Thoracic aorta (tissue), 2 donors: ENCODE data around the gene PEAK1. TPM values are rescaled to one million over a fixed set of nuclear protein-coding genes. Genes with fewer than 3 reads are reported as not detected.
"Not testable (repeated sequence)": the region's sequence is repeated elsewhere in the genome, so short reads cannot be mapped to it uniquely, and the experiment has no call there.

Experiments used
- ATAC-seq: fragments of 150-250 bp; one replicate; pipeline ENCODE4 v1.8.0; 2017; ENCODE audit warnings: low read depth; ENCODE audit not compliant: insufficient number of reproducible peaks, low FRiP score
- DNase-seq: peaks from one replicate; pipeline ENCODE4 v3.0.0-alpha.2; 2020; ENCODE audit warnings: low spot score
- H3K27ac ChIP-seq, 2 donors: fragments of 200-600 bp; sonication (generic); 1 replicate in 1 of 2; 2 replicates in 1 of 2; pipeline ENCODE4 v1.5.1; 2016; ENCODE audit warnings: mild to moderate bottlenecking in 2 of 2, moderate library complexity in 2 of 2
- H3K27me3 ChIP-seq: fragments of 200-600 bp; sonication (generic); replicated peaks from 2 replicates; pipeline ENCODE4 v1.6.0; 2016; ENCODE audit warnings: mild to moderate bottlenecking; ENCODE audit not compliant: insufficient read depth
- H3K36me3 ChIP-seq: fragments of 200-600 bp; sonication (generic); one replicate; pipeline ENCODE4 v1.5.1; 2016
- H3K4me1 ChIP-seq, 2 donors: fragments of 200-600 bp; sonication (generic); 1 replicate in 1 of 2; 2 replicates in 1 of 2; pipeline versions ENCODE4 v1.5.1 to v1.6.0; 2016; ENCODE audit warnings: low read depth in 2 of 2, mild to moderate bottlenecking in 1 of 2; ENCODE audit not compliant: control insufficient read depth in 1 of 2
- H3K4me3 ChIP-seq: fragments of 200-600 bp; sonication (generic); 2 replicates; pipeline ENCODE4 v1.5.1; 2016; ENCODE audit warnings: mild to moderate bottlenecking
- H3K9me3 ChIP-seq: fragments of 200-600 bp; sonication (generic); 2 replicates; pipeline ENCODE4 v1.5.1; 2016
- total RNA-seq, 2 donors: library from RNA; depleted of rRNA; stranded (reverse); fragments of >200 nt; gene quantifications; one replicate each; pipeline versions ENCODE4 v1.1.0 to v1.2.3, GENCODE V29; 2016
- TF ChIP-seq, protein P1 (sequence below): fragments of 200-600 bp; sonication (generic); IDR thresholded peaks from one replicate; pipeline ENCODE4 v1.5.1; 2019; ENCODE audit warnings: antibody characterized with exemption

The PEAK1 gene
- total RNA-seq, 2 donors from 2014 or later: 94.2 to 95.9 TPM

GRCh38 chr15:77181305-77182074 is 238.4 kb downstream of the PEAK1 start:
- DNase-seq: no peak
- no peaks in the 10 kb centered on the region for H3K36me3 ChIP-seq
- no peak overlapping the region for H3K27ac ChIP-seq
- no peaks in the 10 kb centered on the region for H3K9me3 ChIP-seq
- TF ChIP-seq, protein P1, sequence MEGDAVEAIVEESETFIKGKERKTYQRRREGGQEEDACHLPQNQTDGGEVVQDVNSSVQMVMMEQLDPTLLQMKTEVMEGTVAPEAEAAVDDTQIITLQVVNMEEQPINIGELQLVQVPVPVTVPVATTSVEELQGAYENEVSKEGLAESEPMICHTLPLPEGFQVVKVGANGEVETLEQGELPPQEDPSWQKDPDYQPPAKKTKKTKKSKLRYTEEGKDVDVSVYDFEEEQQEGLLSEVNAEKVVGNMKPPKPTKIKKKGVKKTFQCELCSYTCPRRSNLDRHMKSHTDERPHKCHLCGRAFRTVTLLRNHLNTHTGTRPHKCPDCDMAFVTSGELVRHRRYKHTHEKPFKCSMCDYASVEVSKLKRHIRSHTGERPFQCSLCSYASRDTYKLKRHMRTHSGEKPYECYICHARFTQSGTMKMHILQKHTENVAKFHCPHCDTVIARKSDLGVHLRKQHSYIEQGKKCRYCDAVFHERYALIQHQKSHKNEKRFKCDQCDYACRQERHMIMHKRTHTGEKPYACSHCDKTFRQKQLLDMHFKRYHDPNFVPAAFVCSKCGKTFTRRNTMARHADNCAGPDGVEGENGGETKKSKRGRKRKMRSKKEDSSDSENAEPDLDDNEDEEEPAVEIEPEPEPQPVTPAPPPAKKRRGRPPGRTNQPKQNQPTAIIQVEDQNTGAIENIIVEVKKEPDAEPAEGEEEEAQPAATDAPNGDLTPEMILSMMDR: no peak
- no peak for ATAC-seq
- H3K27me3 ChIP-seq: no peaks in the 10 kb centered on the region
- H3K4me3 ChIP-seq: no peak overlapping the region
- no peaks in the 10 kb centered on the region for H3K4me1 ChIP-seq

- Histone ChIP-seq H3K27ac (no peak overlapping the region), H3K4me3 (no peak overlapping the region), H3K9me3 (no peaks in the 10 kb centered on the region), H3K27me3 (no peaks in the 10 kb centered on the region), H3K4me1 (no peaks in the 10 kb centered on the region), H3K36me3 (no peaks in the 10 kb centered on the region)
- ATAC-seq (no peak), DNase-seq (no peak)
- TF ChIP-seq, protein P1: no peak
Observed at GRCh38 chr15:77180757-77181156, 239.1 kb downstream of the PEAK1 start.

DNA sequence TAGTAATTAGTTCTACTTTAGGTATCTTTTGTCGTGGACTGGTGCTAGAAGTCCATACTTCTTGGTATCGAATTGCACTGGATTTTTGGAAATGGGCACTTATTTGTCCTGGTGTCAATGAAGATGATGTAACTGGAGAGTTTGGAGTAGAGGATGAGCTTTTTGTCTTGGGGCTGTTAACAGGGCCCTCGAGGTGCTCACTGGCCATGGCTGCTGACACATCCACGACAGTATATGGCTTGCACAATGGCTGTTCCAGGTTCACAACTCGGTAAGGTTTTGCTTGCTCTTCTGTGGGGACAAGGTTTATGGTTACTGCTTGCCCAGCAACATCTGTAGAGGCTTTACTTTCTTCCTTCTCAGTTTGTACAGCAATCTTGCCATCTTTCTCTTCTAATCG is 239.6 kb downstream of the PEAK1 start:
- H3K27me3 ChIP-seq: no peaks in the 10 kb centered on the region
- no peaks in the 10 kb centered on the region for H3K9me3 ChIP-seq
- no peak overlapping the region for H3K27ac ChIP-seq
- no peak for DNase-seq
- H3K4me3 ChIP-seq: no peak overlapping the region
- no peaks in the 10 kb centered on the region for H3K4me1 ChIP-seq
- H3K36me3 ChIP-seq: no peaks in the 10 kb centered on the region
- TF ChIP-seq, protein P1: no peak
- no peak for ATAC-seq

- no peaks in the 10 kb centered on the region for H3K9me3 ChIP-seq
- H3K4me1 ChIP-seq: no peaks in the 10 kb centered on the region
- no peak overlapping the region for H3K27ac ChIP-seq
- DNase-seq (no peak), ATAC-seq (no peak)
- TF ChIP-seq, protein P1: no peak
- no peaks in the 10 kb centered on the region for H3K36me3 ChIP-seq
- no peak overlapping the region for H3K4me3 ChIP-seq
- H3K27me3 ChIP-seq: no peaks in the 10 kb centered on the region
Observed at GRCh38 chr15:77179541-77179998, 240.3 kb downstream of the PEAK1 start.

DNA sequence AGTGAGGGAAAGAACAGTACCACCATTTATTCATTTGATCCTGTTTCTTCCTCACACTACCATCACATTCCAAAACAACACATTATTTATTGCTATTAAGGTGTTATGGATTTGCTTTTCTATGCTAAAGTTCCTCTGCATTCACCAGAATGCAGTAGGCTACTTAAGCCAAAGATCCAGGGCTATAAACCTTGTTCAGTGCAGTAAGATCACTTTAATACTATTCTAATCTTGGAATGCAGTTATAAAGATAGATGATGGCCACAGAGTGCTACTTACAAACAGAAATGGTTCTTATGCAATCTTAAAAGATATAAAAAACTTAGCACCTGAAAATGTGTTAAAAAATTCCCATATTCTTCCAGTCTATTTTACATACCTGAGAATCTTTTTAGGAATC is 241.5 kb downstream of the PEAK1 start:
- ATAC-seq (no peak), DNase-seq (no peak)
- Histone ChIP-seq H3K27ac (no peak overlapping the region), H3K36me3 (no peaks in the 10 kb centered on the region), H3K9me3 (no peaks in the 10 kb centered on the region), H3K4me1 (no peaks in the 10 kb centered on the region), H3K4me3 (no peak overlapping the region), H3K27me3 (no peaks in the 10 kb centered on the region)
- TF ChIP-seq, protein P1: no peak

DNA sequence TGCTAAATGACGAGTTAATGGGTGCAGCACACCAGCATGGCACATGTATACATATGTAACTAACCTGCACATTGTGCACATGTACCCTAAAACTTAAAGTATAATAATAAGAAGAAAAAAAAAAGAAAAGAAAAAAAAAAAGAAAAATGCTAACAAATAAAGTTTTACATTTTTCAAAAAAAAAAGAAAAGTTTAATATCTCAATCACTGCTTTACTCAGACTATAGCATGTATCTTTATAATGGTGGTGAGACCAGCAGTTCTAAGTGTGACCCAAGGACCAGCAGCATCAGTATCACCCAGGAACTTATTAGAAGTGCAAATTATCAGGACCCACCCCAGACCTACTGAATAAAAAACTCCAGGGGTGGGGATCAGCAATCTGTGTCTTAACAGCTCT is 243.8 kb downstream of the PEAK1 start:
- H3K27ac ChIP-seq, ATAC-seq, H3K4me3 ChIP-seq, H3K27me3 ChIP-seq, DNase-seq, H3K36me3 ChIP-seq, H3K9me3 ChIP-seq, H3K4me1 ChIP-seq: not testable (repeated sequence)
